ENCODE results near the gene PDGFRA.

DNA sequence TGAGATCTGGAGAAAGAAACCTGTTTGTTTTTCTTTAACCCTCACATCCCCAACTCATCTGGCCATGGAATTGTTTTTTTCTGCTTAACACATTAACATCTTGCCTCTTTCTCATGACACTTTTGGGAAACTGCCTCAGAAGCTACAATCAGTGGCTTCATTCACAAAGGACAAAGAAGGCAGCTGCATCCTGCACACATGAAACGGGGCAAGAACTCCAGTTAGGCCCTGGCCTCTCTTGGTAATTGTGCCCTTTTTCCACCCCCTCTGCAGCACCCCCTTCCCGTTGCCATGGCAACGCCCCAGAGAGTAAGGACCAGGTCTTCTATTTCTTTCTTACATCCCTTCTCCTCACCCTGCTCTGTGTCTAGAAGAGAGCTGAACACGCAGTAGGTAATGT, 103.4 kb downstream of the PDGFRA start:
- TF ChIP-seq CEBPB (IDR thresholded peaks at IDR 0.05; ENCODE audit: borderline replicate concordance in 1 of 2, low read depth in 2 of 2, low read length in 2 of 2) (no peak), POLR2A (IDR thresholded peaks at IDR 0.05; ENCODE audit: low read depth, low read length) (no peak), CHD4 (IDR thresholded peaks at IDR 0.05) (no peak), SREBF2 (IDR thresholded peaks at IDR 0.05; ENCODE audit: low read length) (no peak)
- TF ChIP-seq, protein P1, sequence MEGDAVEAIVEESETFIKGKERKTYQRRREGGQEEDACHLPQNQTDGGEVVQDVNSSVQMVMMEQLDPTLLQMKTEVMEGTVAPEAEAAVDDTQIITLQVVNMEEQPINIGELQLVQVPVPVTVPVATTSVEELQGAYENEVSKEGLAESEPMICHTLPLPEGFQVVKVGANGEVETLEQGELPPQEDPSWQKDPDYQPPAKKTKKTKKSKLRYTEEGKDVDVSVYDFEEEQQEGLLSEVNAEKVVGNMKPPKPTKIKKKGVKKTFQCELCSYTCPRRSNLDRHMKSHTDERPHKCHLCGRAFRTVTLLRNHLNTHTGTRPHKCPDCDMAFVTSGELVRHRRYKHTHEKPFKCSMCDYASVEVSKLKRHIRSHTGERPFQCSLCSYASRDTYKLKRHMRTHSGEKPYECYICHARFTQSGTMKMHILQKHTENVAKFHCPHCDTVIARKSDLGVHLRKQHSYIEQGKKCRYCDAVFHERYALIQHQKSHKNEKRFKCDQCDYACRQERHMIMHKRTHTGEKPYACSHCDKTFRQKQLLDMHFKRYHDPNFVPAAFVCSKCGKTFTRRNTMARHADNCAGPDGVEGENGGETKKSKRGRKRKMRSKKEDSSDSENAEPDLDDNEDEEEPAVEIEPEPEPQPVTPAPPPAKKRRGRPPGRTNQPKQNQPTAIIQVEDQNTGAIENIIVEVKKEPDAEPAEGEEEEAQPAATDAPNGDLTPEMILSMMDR (IDR thresholded peaks at IDR 0.05 in 2 of 3, conservative IDR thresholded peaks at IDR 0.05 in 1 of 3; ENCODE audit: control insufficient read depth in 2 of 3, extremely low read depth in 1 of 3, insufficient read depth in 1 of 3, low read depth in 3 of 3, low read length in 3 of 3), result no peak
